IMR-90 (cell line): ENCODE measurements around the gene ANKRD2.
"Not testable (repeated sequence)": the region's sequence is repeated elsewhere in the genome, so short reads cannot be mapped to it uniquely, and the experiment has no call there.

Source experiments
- FOS ChIP-seq: fragments of 150-350 bp; IDR thresholded peaks from 2 replicates; pipeline ENCODE4 v1.6.1; 2016; ENCODE audit warnings: low read depth, low read length
- MAZ ChIP-seq: IDR thresholded peaks from 2 replicates; pipeline ENCODE4 v1.6.1; 2012; ENCODE audit warnings: low read depth, mild to moderate bottlenecking, low read length, improper control_type of control experiment, moderate library complexity, borderline replicate concordance
- TF ChIP-seq, protein P1 (sequence below): conservative IDR thresholded peaks from 2 replicates; pipeline ENCODE4 v1.5.1; 2012; ENCODE audit warnings: mild to moderate bottlenecking, low read depth, low read length, improper control_type of control experiment

DNA sequence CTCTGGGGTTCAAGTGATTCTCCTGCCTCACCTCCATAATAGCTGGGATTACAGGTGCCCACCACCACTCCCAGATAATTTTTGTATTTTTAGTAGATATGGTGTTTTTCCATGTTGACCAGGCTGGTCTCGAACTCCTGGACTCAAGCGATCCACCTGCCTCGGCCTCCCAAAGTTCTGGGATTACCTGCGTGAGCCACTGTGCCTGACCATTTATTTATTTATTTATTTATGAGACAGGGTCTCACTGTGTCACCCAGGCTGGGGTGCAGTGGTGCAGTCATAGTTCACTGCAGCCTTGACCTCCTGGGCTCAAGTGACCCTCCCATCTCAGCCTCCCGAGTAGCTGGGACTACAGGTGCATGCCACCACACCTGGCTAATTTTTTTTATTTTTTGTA is 18.2 kb upstream of the ANKRD2 start:
- TF ChIP-seq MAZ, FOS: not testable (repeated sequence)
- TF ChIP-seq, protein P1, sequence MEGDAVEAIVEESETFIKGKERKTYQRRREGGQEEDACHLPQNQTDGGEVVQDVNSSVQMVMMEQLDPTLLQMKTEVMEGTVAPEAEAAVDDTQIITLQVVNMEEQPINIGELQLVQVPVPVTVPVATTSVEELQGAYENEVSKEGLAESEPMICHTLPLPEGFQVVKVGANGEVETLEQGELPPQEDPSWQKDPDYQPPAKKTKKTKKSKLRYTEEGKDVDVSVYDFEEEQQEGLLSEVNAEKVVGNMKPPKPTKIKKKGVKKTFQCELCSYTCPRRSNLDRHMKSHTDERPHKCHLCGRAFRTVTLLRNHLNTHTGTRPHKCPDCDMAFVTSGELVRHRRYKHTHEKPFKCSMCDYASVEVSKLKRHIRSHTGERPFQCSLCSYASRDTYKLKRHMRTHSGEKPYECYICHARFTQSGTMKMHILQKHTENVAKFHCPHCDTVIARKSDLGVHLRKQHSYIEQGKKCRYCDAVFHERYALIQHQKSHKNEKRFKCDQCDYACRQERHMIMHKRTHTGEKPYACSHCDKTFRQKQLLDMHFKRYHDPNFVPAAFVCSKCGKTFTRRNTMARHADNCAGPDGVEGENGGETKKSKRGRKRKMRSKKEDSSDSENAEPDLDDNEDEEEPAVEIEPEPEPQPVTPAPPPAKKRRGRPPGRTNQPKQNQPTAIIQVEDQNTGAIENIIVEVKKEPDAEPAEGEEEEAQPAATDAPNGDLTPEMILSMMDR = not testable (repeated sequence)
